PC-3 (cell line): ENCODE measurements around the gene PHAF1. TPM values are rescaled to one million over a fixed set of nuclear protein-coding genes. Genes with fewer than 3 reads are reported as not detected.

Source experiments
- ATAC-seq: fragments of 200-7000 bp; cut with Tn5 transposase; 2 replicates; pipeline ENCODE4 v1.9.1; 2020; ENCODE audit warnings: mild to moderate bottlenecking, moderate library complexity
- BruUV-seq: library from RNA; stranded (reverse); fragments of 400-500 nt; replicated peaks from 2 replicates; lab custom pipeline; 2021; lab: Mats Ljungman, UMichigan
- CTCF ChIA-PET: fragments of 300-600 bp; sonication (Branson Sonifier 250); formaldehyde crosslinking; loops from one replicate; lab custom pipeline; 2022; ENCODE audit warnings: antibody characterized with exemption; lab: Charles Lee
- POLR2A ChIA-PET: fragments of 300-600 bp; sonication (Branson Sonifier 250); formaldehyde crosslinking; loops from one replicate; lab custom pipeline; 2022; ENCODE audit warnings: antibody characterized with exemption; ENCODE audit not compliant: unreplicated experiment; lab: Charles Lee
- DNase-seq: peaks from one replicate; pipeline ENCODE4 v3.0.0-alpha.2; 2015
- H2AFZ ChIP-seq: fragments of 300-600 bp; sonication (generic); 2 replicates; pipeline ENCODE4 v1.6.0; 2016; ENCODE audit warnings: antibody characterized with exemption, low read length
- H3F3A ChIP-seq: fragments of 300-600 bp; sonication (generic); one replicate; pipeline ENCODE4 v1.6.0; 2017; ENCODE audit warnings: antibody characterized with exemption, low read length, control low read depth, mild to moderate bottlenecking; ENCODE audit not compliant: unreplicated experiment
- H3K27ac ChIP-seq: fragments of 300-600 bp; sonication (generic); 2 replicates; pipeline ENCODE4 v1.5.1; 2016; ENCODE audit warnings: mild to moderate bottlenecking, low read length
- H3K27me3 ChIP-seq: fragments of 300-600 bp; sonication (generic); 2 replicates; pipeline ENCODE4 v1.6.1; 2016; ENCODE audit warnings: low read length, mixed read lengths
- H3K36me3 ChIP-seq: fragments of 300-600 bp; sonication (generic); 2 replicates; pipeline ENCODE4 v1.6.1; 2016; ENCODE audit warnings: low read depth, mixed run types, low read length, mixed read lengths
- H3K4me1 ChIP-seq: fragments of 300-600 bp; sonication (generic); 2 replicates; pipeline ENCODE4 v1.5.1; 2016; ENCODE audit warnings: low read length; ENCODE audit not compliant: insufficient read depth
- H3K4me2 ChIP-seq: fragments of 300-600 bp; sonication (generic); 2 replicates; pipeline ENCODE4 v1.6.0; 2016; ENCODE audit warnings: low read length
- H3K4me3 ChIP-seq: fragments of 300-600 bp; sonication (generic); 2 replicates; pipeline ENCODE4 v1.5.1; 2016; ENCODE audit warnings: mild to moderate bottlenecking, low read length, mixed read lengths
- H3K79me2 ChIP-seq: fragments of 300-600 bp; sonication (generic); 2 replicates; pipeline ENCODE4 v1.6.1; 2017; ENCODE audit warnings: low read length, mixed read lengths
- H3K9ac ChIP-seq: fragments of 300-600 bp; sonication (generic); 2 replicates; pipeline ENCODE4 v1.6.0; 2016; ENCODE audit warnings: mild to moderate bottlenecking, low read length
- H3K9me2 ChIP-seq: fragments of 300-600 bp; sonication (generic); replicated peaks from 2 replicates; pipeline ENCODE4 v1.6.1; 2016; ENCODE audit warnings: mixed run types, low read length, mixed read lengths
- H3K9me3 ChIP-seq: fragments of 300-600 bp; sonication (generic); 2 replicates; pipeline ENCODE4 v1.6.1; 2016; ENCODE audit warnings: low read length, mixed read lengths
- H4K20me1 ChIP-seq: fragments of 300-600 bp; sonication (generic); 2 replicates; pipeline ENCODE4 v1.6.1; 2016; ENCODE audit warnings: low read length, mixed read lengths
- CTCF ChIP-seq: fragments of 300-600 bp; sonication (generic); conservative IDR thresholded peaks from 2 replicates; pipeline ENCODE4 v1.5.1; 2017; ENCODE audit warnings: antibody characterized with exemption, low read depth, mild to moderate bottlenecking, low read length
- EZH2 ChIP-seq: fragments of 300-600 bp; sonication (generic); IDR thresholded peaks from one replicate; pipeline ENCODE4 v1.6.1; 2017; ENCODE audit warnings: antibody characterized with exemption, mild to moderate bottlenecking, low read length; ENCODE audit not compliant: unreplicated experiment
- EZH2phosphoT487 ChIP-seq: fragments of 300-600 bp; sonication (generic); IDR thresholded peaks from 2 replicates; pipeline ENCODE4 v1.6.1; 2018; ENCODE audit warnings: mild to moderate bottlenecking, antibody characterized with exemption, low read length, borderline replicate concordance
- intact Hi-C: fragments of 100-400 bp; cut with micrococcal nuclease; formaldehyde crosslinking; loops from 2 replicates; pipeline ENCODE4 v1.9.0; 2023
- total RNA-seq: library from RNA; depleted of rRNA; stranded (reverse); fragments of >200 nt; gene quantifications from 2 replicates; pipeline ENCODE4 v1.2.3, GENCODE V29; 2014

Gene PHAF1
- total RNA-seq, 1 experiment from 2014 or later: 18.8 TPM

- Histone ChIP-seq H3K36me3 (peaks cover 18% of the 10 kb centered on the region; the same call in 1 of the 2 replicates), H3K9me3 (no peaks in the 10 kb centered on the region), H3K4me1 (peaks cover 14% of the 10 kb centered on the region), H3K4me2 (peak overlapping the region; percentile 94), H3F3A (no peaks in the 10 kb centered on the region), H3K79me2 (peaks cover 30% of the 10 kb centered on the region), H3K27ac (peak overlapping the region; percentile 32; the same call in 1 of the 2 replicates), H3K9me2 (no peaks in the 10 kb centered on the region), H4K20me1 (no peaks in the 10 kb centered on the region; the same call in none of the 2 replicates), H3K4me3 (peak overlapping the region; percentile 98), H3K9ac (peak overlapping the region; percentile 99), H3K27me3 (no peaks in the 10 kb centered on the region), H2AFZ (no peak overlapping the region)
- ChIA-PET CTCF (no interaction called here), POLR2A (no interaction called here)
- no TSS peak for BruUV-seq
- intact Hi-C loops: loop anchor here (10.0 kb wide), 1 partner anchor 52 kb away; the partner anchor contains the start of genes FHOD1 and SLC9A5
- no peak for DNase-seq
- TF ChIP-seq EZH2phosphoT487: no peak
- no peak for ATAC-seq
Measured at GRCh38 chr16:67192781-67193361, 83.1 kb downstream of the PHAF1 start.

GRCh38 chr16:67193536-67193935 lies 83.8 kb downstream of the PHAF1 start:
- TF ChIP-seq EZH2phosphoT487 (no peak), EZH2 (no peak), CTCF (no peak)
- BruUV-seq: no TSS peak
- H4K20me1 ChIP-seq: no peaks in the 10 kb centered on the region; the same call in none of the 2 replicates
- peak overlapping the region; percentile 99; the same call in 1 of the 2 replicates for H3K9ac ChIP-seq
- peaks cover 18% of the 10 kb centered on the region; the same call in 1 of the 2 replicates for H3K36me3 ChIP-seq
- no peaks in the 10 kb centered on the region for H3K9me2 ChIP-seq
- H3K4me2 ChIP-seq: peak overlapping the region; percentile 94
- H3K27me3 ChIP-seq: no peaks in the 10 kb centered on the region
- H3K79me2 ChIP-seq: peaks cover 30% of the 10 kb centered on the region
- no peak overlapping the region for H2AFZ ChIP-seq
- intact Hi-C loops: loop anchor here (10.0 kb wide), 1 partner anchor 51 kb away; the partner anchor contains the start of genes FHOD1 and SLC9A5
- CTCF ChIA-PET: no interaction called here
- no peak overlapping the region for H3K27ac ChIP-seq
- H3F3A ChIP-seq: no peaks in the 10 kb centered on the region
- DNase-seq: no peak
- H3K9me3 ChIP-seq: no peaks in the 10 kb centered on the region
- peaks cover 14% of the 10 kb centered on the region for H3K4me1 ChIP-seq
- H3K4me3 ChIP-seq: peak overlapping the region; percentile 98
- no peak for ATAC-seq
- POLR2A ChIA-PET: no interaction called here

GRCh38 chr16:67194260-67194659 lies 84.5 kb downstream of the PHAF1 start:
- no peaks in the 10 kb centered on the region for H3K9me3 ChIP-seq
- CTCF ChIA-PET: no interaction called here
- no peaks in the 10 kb centered on the region for H3K9me2 ChIP-seq
- no TSS peak for BruUV-seq
- no peak overlapping the region for H3K9ac ChIP-seq
- H3K79me2 ChIP-seq: peaks cover 30% of the 10 kb centered on the region
- no peak overlapping the region; the same call in 1 of the 2 replicates for H3K4me2 ChIP-seq
- H3K4me1 ChIP-seq: peaks cover 14% of the 10 kb centered on the region
- DNase-seq: no peak
- POLR2A ChIA-PET: no interaction called here
- H3K36me3 ChIP-seq: peaks cover 18% of the 10 kb centered on the region; the same call in 1 of the 2 replicates
- intact Hi-C loops: loop anchor here (10.0 kb wide), 1 partner anchor 51 kb away; the partner anchor contains the start of genes FHOD1 and SLC9A5
- H4K20me1 ChIP-seq: no peaks in the 10 kb centered on the region; the same call in none of the 2 replicates
- TF ChIP-seq CTCF (no peak), EZH2phosphoT487 (no peak), EZH2 (no peak)
- H3K4me3 ChIP-seq: no peak overlapping the region
- no peaks in the 10 kb centered on the region for H3F3A ChIP-seq
- H2AFZ ChIP-seq: no peak overlapping the region
- no peaks in the 10 kb centered on the region for H3K27me3 ChIP-seq
- no peak overlapping the region for H3K27ac ChIP-seq
- no peak for ATAC-seq
